HCT116 (cell line): ENCODE results near the gene TIMM9. TPM values are rescaled to one million over a fixed set of nuclear protein-coding genes. Genes with fewer than 3 reads are reported as not detected.

ENCODE experiments used
- ATAC-seq: fragments of 200-7000 bp; cut with Tn5 transposase; 2 replicates; pipeline ENCODE4 v1.9.1; 2020; ENCODE audit warnings: mild to moderate bottlenecking, moderate library complexity
- BruUV-seq: library from RNA; stranded (reverse); fragments of 400-500 nt; replicated peaks from 2 replicates; lab custom pipeline; 2021; lab: Mats Ljungman, UMichigan
- CTCF ChIA-PET: fragments of 300-600 bp; sonication (Branson Sonifier 250); formaldehyde crosslinking; loops from one replicate; lab custom pipeline; 2021; ENCODE audit warnings: antibody characterized with exemption; lab: Charles Lee
- POLR2A ChIA-PET: fragments of 300-600, 350-600 bp; sonication (Branson Sonifier 250); formaldehyde crosslinking; loops from one replicate; lab custom pipeline; 2021; ENCODE audit warnings: antibody characterized with exemption; lab: Charles Lee
- RAD21 ChIA-PET, 2 experiments: fragments of 300-600 bp; sonication (Branson Sonifier 250); formaldehyde crosslinking; loops; one replicate each; lab custom pipeline; 2023; ENCODE audit warnings: low total read pairs in 2 of 2; ENCODE audit not compliant: uncharacterized antibody in 2 of 2, unreplicated experiment in 2 of 2, low non-redundant PET in 1 of 2; lab: Charles Lee
- DNase-seq: peaks from one replicate; pipeline ENCODE4 v3.0.0-alpha.2; 2010; ENCODE audit warnings: low read depth, low spot score
- H2AFZ ChIP-seq: fragments of 200-600 bp; shearing (Covaris generic), sonication (generic); 2 replicates; pipeline ENCODE4 v1.6.1; 2017; ENCODE audit warnings: low read depth, mixed run types, mixed read lengths, antibody characterized with exemption, low read length; ENCODE audit not compliant: poor library complexity, severe bottlenecking
- H3K27ac ChIP-seq: 2 replicates; pipeline ENCODE4 v1.5.1; 2012; ENCODE audit warnings: low read depth, low read length
- H3K27me3 ChIP-seq: fragments of 200-600 bp; sonication (generic); 2 replicates; pipeline ENCODE4 v1.6.1; 2016; ENCODE audit warnings: mixed run types, low read length, mixed read lengths; ENCODE audit not compliant: insufficient read depth
- H3K36me3 ChIP-seq, 2 experiments: fragments of 200-500 bp in 1 of 2; fragments of 200-600 bp in 1 of 2; sonication (Bioruptor generic) in 1 of 2; sonication (generic) in 1 of 2; 2 replicates each; pipeline versions ENCODE4 v1.5.1 to v1.6.1; 2014 to 2016; ENCODE audit warnings: low read length in 2 of 2, inconsistent platforms in 1 of 2, mixed read lengths in 1 of 2, mixed run types in 1 of 2; ENCODE audit not compliant: insufficient read depth in 2 of 2, control insufficient read depth in 1 of 2
- H3K4me1 ChIP-seq, 2 experiments: fragments of 200-600 bp in 1 of 2; sonication (generic) in 1 of 2; 2 replicates each; pipeline versions ENCODE4 v1.5.1 to v1.6.1; 2012 to 2017; ENCODE audit warnings: low read length in 2 of 2, inconsistent platforms in 1 of 2, mild to moderate bottlenecking in 1 of 2, mixed read lengths in 1 of 2, mixed run types in 1 of 2, moderate library complexity in 1 of 2; ENCODE audit not compliant: insufficient read depth in 2 of 2, control insufficient read depth in 1 of 2
- H3K4me2 ChIP-seq: fragments of 200-600 bp; sonication (generic); 2 replicates; pipeline ENCODE4 v1.6.1; 2017; ENCODE audit warnings: mixed run types, low read length, mixed read lengths
- H3K4me3 ChIP-seq, 2 experiments: fragments of 200-600 bp in 1 of 2; sonication (generic) in 1 of 2; replicated peaks in 1 of 2; 2 replicates each; pipeline ENCODE4 v1.5.1; 2011 to 2016; ENCODE audit warnings: low read length in 2 of 2, control low read depth in 1 of 2, low read depth in 1 of 2, mild to moderate bottlenecking in 1 of 2, mixed read lengths in 1 of 2, mixed run types in 1 of 2
- H3K79me2 ChIP-seq: fragments of 200-600 bp; sonication (generic); 2 replicates; pipeline ENCODE4 v1.6.1; 2017; ENCODE audit warnings: mild to moderate bottlenecking, mixed run types, low read length, moderate library complexity, mixed read lengths; ENCODE audit not compliant: insufficient read depth
- H3K9ac ChIP-seq: fragments of 200-600 bp; sonication (generic); 2 replicates; pipeline ENCODE4 v1.6.1; 2016; ENCODE audit warnings: low read length, mixed read lengths
- H3K9me2 ChIP-seq: fragments of 200-600 bp; sonication (generic), shearing (Covaris generic); 2 replicates; pipeline ENCODE4 v1.6.1; 2017; ENCODE audit warnings: mixed run types, mild to moderate bottlenecking, moderate library complexity; ENCODE audit not compliant: insufficient read depth
- H3K9me3 ChIP-seq, 2 experiments: fragments of 200-500 bp in 1 of 2; fragments of 200-600 bp in 1 of 2; sonication (Bioruptor generic) in 1 of 2; sonication (generic) in 1 of 2; 2 replicates each; pipeline ENCODE4 v1.6.1; 2014 to 2017; ENCODE audit warnings: low read length in 2 of 2, mixed read lengths in 2 of 2, inconsistent platforms in 1 of 2, low read depth in 1 of 2, mild to moderate bottlenecking in 1 of 2, mixed run types in 1 of 2, moderate library complexity in 1 of 2; ENCODE audit not compliant: control insufficient read depth in 1 of 2, insufficient read depth in 1 of 2
- H4K20me1 ChIP-seq: fragments of 200-600 bp; sonication (generic), shearing (Covaris generic); 2 replicates; pipeline ENCODE4 v1.6.1; 2017; ENCODE audit warnings: mixed run types, mild to moderate bottlenecking, moderate library complexity; ENCODE audit not compliant: insufficient read depth
- CBX3 ChIP-seq: IDR thresholded peaks from 2 replicates; pipeline ENCODE4 v1.6.1; 2012; ENCODE audit warnings: low read depth
- CEBPB ChIP-seq: IDR thresholded peaks from 2 replicates; pipeline ENCODE4 v1.6.1; 2012; ENCODE audit warnings: low read depth
- CTCF ChIP-seq, 3 experiments: fragments of 200-600 bp in 1 of 3; sonication (generic) in 1 of 3; IDR thresholded peaks in 2 of 3; conservative IDR thresholded peaks in 1 of 3; 2 replicates each; pipeline ENCODE4 v1.5.1; 2012 to 2017; ENCODE audit warnings: low read depth in 2 of 3, low read length in 2 of 3, antibody characterized with exemption in 1 of 3, borderline replicate concordance in 1 of 3, control low read depth in 1 of 3, mild to moderate bottlenecking in 1 of 3, mixed read lengths in 1 of 3, mixed run types in 1 of 3, moderate library complexity in 1 of 3; ENCODE audit not compliant: insufficient read depth in 1 of 3
- EGR1 ChIP-seq: IDR thresholded peaks from 2 replicates; pipeline ENCODE4 v1.6.1; 2012; ENCODE audit warnings: low read depth
- ELF1 ChIP-seq: IDR thresholded peaks from 2 replicates; pipeline ENCODE4 v1.6.1; 2012; ENCODE audit warnings: low read depth, borderline replicate concordance
- EZH2phosphoT487 ChIP-seq: fragments of 200-600 bp; IDR thresholded peaks from 2 replicates; pipeline ENCODE4 v1.6.1; 2018; ENCODE audit warnings: antibody characterized with exemption, borderline replicate concordance
- FOSL1 ChIP-seq: IDR thresholded peaks from 2 replicates; pipeline ENCODE4 v1.6.1; 2012; ENCODE audit warnings: low read depth
- JUND ChIP-seq: IDR thresholded peaks from 2 replicates; pipeline ENCODE4 v1.6.1; 2012
- MAX ChIP-seq: IDR thresholded peaks from 2 replicates; pipeline ENCODE4 v1.6.1; 2012
- POLR2A ChIP-seq: IDR thresholded peaks from 2 replicates; pipeline ENCODE4 v1.7.0; 2011; ENCODE audit warnings: borderline replicate concordance; ENCODE audit not compliant: insufficient read depth, insufficient read length; ENCODE audit errors: extremely low read depth
- POLR2AphosphoS5 ChIP-seq: IDR thresholded peaks from 2 replicates; pipeline ENCODE4 v1.6.1; 2011; ENCODE audit warnings: mild to moderate bottlenecking, low read depth, low read length, moderate library complexity
- RAD21 ChIP-seq: IDR thresholded peaks from 2 replicates; pipeline ENCODE4 v1.6.1; 2012; ENCODE audit warnings: low read depth, mild to moderate bottlenecking
- SP1 ChIP-seq: IDR thresholded peaks from 2 replicates; pipeline ENCODE4 v1.6.1; 2012; ENCODE audit warnings: low read depth
- TCF7L2 ChIP-seq: IDR thresholded peaks from 2 replicates; pipeline ENCODE4 v1.7.0; 2011; ENCODE audit warnings: borderline replicate concordance, inconsistent platforms; ENCODE audit not compliant: insufficient read depth, insufficient read length; ENCODE audit errors: extremely low read depth
- YY1 ChIP-seq: IDR thresholded peaks from 2 replicates; pipeline ENCODE4 v1.6.1; 2011; ENCODE audit warnings: low read length, low read depth, moderate library complexity, mild to moderate bottlenecking; ENCODE audit not compliant: insufficient replicate concordance; ENCODE audit errors: extremely low read depth
- ZBTB33 ChIP-seq: IDR thresholded peaks from 2 replicates; pipeline ENCODE4 v1.6.1; 2011; ENCODE audit warnings: mild to moderate bottlenecking, low read length, moderate library complexity; ENCODE audit not compliant: insufficient replicate concordance; ENCODE audit errors: extremely low read depth
- ZFX ChIP-seq: fragments of 450-650 bp; IDR thresholded peaks from 2 replicates; pipeline ENCODE4 v1.6.1; 2017
- ZNF274 ChIP-seq: fragments of 200-500 bp; sonication (Bioruptor generic); IDR thresholded peaks from 2 replicates; pipeline ENCODE4 v1.6.1; 2014; ENCODE audit warnings: mild to moderate bottlenecking, low read depth, low read length, inconsistent platforms
- intact Hi-C: fragments of 100-400 bp; cut with micrococcal nuclease; formaldehyde crosslinking; loops from 2 replicates; pipeline ENCODE4 v1.10.0; 2022
- total RNA-seq: library from RNA; stranded (reverse); gene quantifications from one replicate; pipeline ENCODE4 v1.2.1, GENCODE V29; 2021; ENCODE audit not compliant: unreplicated experiment

Gene TIMM9
- total RNA-seq, 1 experiment from 2014 or later: 40.7 TPM

GRCh38 chr14:58376791-58377190 lies 50.5 kb downstream of the TIMM9 start:
- Histone ChIP-seq H3K9me2 (no peaks in the 10 kb centered on the region), H3K4me3 (no peak overlapping the region), H3K9me3 (no peaks in the 10 kb centered on the region), H4K20me1 (no peaks in the 10 kb centered on the region), H3K4me1 (no peaks in the 10 kb centered on the region), H3K9ac (no peak overlapping the region), H3K36me3 (no peaks in the 10 kb centered on the region; a peak in 1 of 4 replicates), H3K4me2 (no peak overlapping the region), H3K79me2 (no peaks in the 10 kb centered on the region), H3K27ac (no peak overlapping the region), H3K27me3 (no peaks in the 10 kb centered on the region), H2AFZ (no peak overlapping the region)
- DNase-seq (no peak), ATAC-seq (no peak)
- intact Hi-C loops: no loop called here
- RAD21 ChIA-PET: no interaction called here
- POLR2A ChIA-PET: no interaction called here
- CTCF ChIA-PET: no interaction called here
- no TSS peak for BruUV-seq
- no peak for TF ChIP-seq CEBPB
- TF ChIP-seq, all 23 proteins: peak for 0

GRCh38 chr14:58368956-58369355 lies 58.4 kb downstream of the TIMM9 start:
- no peak overlapping the region for H3K27ac ChIP-seq
- H3K4me3 ChIP-seq: no peak overlapping the region
- H3K9ac ChIP-seq: no peak overlapping the region
- H3K27me3 ChIP-seq: no peaks in the 10 kb centered on the region
- H3K79me2 ChIP-seq: no peaks in the 10 kb centered on the region
- ChIA-PET CTCF (no interaction called here), POLR2A (no interaction called here), RAD21 (no interaction called here)
- DNase-seq: no peak
- peaks cover 0 to 17% of the 10 kb centered on the region in 2 experiments; a peak in 2 of 4 replicates for H3K36me3 ChIP-seq
- no peak overlapping the region for H3K4me2 ChIP-seq
- no peaks in the 10 kb centered on the region for H3K4me1 ChIP-seq
- ATAC-seq: no peak
- H3K9me2 ChIP-seq: no peaks in the 10 kb centered on the region
- no peak overlapping the region for H2AFZ ChIP-seq
- intact Hi-C loops: no loop called here
- no TSS peak for BruUV-seq
- TF ChIP-seq CTCF (IDR thresholded peaks at IDR 0.05 in 2 of 3, conservative IDR thresholded peaks at IDR 0.05 in 1 of 3; ENCODE audit: borderline replicate concordance in 1 of 3, insufficient read depth in 1 of 3, low read depth in 2 of 3, low read length in 2 of 3) (no peak), FOSL1 (no peak), RAD21 (no peak), CBX3 (no peak), ZFX (no peak), ZNF274 (no peak), CEBPB (no peak), JUND (no peak), MAX (no peak), YY1 (no peak), SP1 (no peak), ZBTB33 (no peak), EZH2phosphoT487 (no peak), ELF1 (no peak), POLR2A (no peak), EGR1 (no peak), POLR2AphosphoS5 (no peak), TCF7L2 (no peak)
- H3K9me3 ChIP-seq: no peaks in the 10 kb centered on the region
- H4K20me1 ChIP-seq: no peaks in the 10 kb centered on the region
